GM18870 (cell line): ENCODE data around the gene TMEM238L.

Experiments
- ATAC-seq: cut with Tn5 transposase; IDR thresholded peaks from one replicate; pipeline ENCODE4 v1.9.1; 2021; ENCODE audit warnings: moderate library complexity; ENCODE audit not compliant: unreplicated experiment

TMEM238L gene

DNA sequence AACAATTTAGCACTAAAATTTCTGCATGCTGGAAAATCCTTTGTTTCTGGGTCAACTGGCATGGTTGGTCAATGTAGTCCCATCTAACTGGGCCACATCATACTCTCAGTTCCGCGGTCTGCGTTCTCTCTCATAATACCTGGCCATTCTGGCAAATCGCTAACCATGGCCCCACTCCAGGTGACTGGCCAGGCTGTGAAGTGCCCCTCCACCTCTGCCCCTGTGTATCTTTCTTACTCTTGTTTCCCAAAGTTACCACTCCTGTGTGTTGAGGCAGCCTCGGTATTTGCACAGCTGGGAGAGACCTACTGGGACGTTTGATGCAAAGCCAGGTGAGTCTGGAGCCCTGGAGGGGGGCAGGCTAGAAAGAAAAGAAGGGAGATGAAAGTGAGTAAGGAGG lies 2.0 kb upstream of the TMEM238L start:
- no peak for ATAC-seq

DNA sequence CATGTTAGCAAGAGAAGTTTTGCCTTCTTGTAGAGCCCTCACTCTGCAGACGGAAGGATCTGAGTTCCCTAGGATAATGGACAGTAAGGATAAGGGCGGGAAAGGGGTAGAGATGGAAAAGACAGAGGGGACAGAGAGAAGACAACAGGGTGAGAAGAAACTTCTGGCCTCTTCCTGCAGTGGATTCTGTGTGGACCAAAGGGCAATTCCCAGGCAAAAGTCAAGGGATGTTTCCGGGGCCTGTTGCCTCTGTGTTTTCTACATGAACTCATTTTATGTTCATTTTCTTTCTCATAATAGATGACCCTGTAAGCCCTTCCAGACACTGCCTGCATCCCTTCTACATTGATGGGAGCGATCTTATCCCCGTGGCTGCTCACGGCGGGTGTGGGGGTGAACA lies 647 bp upstream of the TMEM238L start:
- no peak for ATAC-seq

DNA sequence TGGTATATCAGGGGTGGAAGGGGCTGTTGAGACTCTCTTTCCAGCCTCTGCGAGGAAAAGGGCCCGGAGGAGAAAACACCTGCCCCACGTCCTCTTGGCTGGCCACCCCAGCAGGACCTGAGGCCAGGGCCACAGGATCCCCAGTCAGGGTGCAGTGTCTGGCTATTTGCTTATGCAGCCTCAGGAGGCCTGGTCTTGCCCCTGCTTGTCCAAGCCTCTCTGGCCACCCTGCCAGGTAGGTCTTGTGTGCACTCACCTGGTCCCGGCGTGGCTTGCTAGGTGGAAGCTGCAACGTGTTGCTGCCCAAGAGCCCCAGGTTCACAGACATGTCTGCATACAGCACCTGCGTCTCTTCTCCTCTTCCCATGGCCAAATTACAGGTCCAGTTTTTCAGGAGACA lies 549 bp downstream of the TMEM238L start:
- ATAC-seq = no peak

DNA sequence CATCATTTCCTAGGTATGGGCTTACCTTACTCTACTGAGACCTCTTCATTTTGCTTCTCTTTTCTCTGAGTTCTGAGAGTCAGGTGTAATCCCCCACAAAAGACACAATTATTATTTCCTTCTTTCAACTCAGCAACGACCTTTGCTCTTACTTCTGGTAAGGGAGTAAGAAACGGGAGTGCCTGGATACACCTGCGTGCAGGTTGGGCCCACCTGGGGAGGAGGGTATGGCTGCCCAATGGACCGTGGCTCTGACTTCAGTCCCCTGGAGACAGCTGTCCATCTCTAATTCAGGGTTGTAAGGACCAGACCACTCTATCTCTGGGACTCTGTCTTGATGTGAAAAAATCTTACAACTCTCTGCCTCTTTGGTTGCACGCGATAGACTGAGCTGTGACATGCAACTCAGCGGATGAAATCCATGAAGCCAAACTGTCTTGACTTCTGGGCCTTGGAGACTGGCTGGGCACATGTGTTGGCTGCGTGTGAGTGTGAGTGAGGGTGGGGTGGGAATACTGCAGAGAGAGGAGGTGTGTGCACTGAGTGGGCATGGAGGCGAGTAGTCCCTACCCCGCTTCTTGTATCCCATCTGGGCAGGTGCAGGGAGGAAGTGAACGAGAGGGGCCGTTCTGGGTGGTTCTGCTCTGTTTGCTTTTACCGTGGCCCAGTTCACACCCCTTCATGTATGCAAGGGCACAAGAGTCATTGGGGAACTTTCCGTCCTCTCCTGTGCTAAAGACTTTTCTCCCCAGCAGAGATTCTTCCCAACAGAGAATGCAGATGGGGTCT lies 1.2 kb downstream of the TMEM238L start:
- ATAC-seq = no peak

DNA sequence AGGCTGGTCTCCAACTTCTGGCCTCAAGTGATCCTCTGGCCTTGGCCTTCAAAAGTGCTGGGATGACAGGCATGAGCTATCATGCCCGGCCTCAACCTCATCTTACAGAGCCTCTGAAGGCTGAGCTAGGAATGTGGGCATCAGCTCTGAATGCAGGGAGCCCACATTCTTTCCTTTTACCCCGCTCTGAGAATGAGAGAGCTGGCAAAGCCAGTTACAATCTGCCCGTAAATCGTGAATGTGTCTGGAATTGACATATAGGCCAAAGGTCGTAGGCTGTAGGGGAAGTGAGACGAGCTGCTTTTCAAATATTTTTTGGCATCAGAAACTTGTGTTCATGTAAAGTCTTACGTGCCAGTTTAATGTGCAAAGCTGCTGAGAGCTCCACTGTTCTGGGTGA lies 4.5 kb downstream of the TMEM238L start:
- ATAC-seq = no peak

DNA sequence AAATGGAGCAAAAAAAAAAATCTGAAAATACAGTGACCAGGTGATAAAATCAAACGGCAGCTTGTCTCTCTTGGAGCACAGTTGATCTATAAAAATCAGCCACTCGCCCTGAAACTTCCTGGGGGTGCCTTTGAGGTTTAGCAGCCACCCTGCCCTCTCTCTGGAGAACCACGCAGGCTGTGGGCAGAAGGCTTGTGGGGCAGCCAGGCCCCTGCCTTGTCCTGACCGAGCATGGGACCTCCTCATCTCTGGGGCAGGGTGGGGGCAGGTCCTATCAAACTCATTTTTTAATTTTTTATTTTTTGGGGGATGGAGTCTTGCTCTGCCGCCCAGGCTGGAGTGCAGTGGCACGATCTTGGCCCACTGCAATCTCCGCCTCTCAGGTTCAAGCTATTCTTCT lies 5.0 kb downstream of the TMEM238L start:
- no peak for ATAC-seq

DNA sequence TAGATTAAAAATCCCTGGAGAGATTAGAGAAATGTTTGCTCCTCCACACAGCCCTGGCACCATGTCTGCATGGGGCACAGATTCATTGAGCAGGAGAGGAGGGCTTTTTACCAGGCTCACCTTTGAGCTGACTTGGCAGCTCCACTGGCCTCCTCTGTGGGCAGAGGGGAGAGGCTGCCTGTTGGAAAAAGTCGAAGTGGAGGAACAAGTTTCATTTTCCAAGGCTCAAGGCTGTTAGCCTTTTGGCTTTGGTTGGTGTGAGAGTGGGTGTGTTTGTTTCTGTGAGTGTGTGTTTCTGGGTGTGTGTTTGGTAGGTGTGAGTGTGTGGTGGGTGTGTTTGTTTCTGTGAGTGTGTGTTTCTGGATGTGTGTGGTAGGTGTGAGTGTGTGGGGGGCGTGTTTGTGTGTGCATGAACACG lies 5.6 kb downstream of the TMEM238L start:
- ATAC-seq = no peak

DNA sequence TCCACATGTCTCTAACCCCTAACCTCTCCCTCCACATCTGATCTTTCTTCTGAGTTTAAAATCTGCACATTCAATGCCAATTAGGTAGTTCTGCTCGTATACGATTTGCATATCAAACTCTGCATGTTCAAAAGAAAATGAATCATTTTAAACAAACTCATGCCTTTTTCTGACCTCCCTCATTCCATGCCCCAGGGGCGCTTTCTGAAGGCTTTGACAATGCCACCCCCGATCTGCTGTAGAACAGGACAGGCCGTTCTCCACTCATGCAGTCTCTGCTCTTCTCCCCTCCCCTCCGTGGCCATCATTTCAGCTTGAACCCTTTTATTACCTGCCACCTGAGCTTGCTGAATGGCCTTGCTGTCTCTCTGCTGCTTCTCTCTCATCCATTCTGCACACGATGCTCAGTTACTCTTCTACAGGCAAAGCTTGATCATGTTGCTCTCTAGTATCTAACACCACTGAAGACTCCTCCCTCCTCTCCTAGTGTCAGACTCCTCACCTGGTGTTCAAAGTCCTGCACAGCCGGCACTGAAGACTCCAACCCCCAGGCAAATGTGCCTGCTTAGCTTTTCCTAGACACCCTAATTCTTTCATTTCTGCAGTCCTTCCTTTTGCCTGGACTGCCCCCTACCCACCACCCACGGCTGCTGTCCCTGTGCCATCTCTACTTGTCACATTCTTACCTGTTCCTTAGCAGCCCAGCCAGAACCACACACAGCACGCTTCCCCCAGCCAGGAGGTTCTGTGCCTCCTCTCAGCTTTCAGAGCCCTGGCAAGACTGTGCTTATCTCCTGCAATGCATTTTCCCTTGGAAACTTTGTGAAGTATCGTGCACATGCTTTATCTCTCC lies 6.2 kb downstream of the TMEM238L start:
- ATAC-seq = no peak

DNA sequence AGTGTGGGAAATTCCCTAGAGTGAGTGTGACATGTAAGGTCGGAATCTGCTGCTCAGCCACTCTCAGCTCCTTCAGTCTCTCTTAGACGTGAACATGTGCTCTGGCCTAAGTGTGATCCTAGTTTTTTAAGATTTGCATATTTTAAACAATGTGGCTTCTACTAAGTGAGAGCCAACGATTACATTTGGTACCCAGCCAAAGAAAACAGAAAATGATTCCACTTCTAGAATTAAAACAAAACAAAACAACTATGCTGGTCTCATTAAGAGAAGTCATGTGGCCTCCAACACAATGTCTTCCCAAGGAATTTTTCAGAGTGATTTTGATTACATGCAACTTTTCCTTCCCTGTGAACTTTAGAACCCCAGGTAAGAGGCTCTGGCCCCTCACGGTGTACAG lies 10.1 kb downstream of the TMEM238L start:
- no peak for ATAC-seq

DNA sequence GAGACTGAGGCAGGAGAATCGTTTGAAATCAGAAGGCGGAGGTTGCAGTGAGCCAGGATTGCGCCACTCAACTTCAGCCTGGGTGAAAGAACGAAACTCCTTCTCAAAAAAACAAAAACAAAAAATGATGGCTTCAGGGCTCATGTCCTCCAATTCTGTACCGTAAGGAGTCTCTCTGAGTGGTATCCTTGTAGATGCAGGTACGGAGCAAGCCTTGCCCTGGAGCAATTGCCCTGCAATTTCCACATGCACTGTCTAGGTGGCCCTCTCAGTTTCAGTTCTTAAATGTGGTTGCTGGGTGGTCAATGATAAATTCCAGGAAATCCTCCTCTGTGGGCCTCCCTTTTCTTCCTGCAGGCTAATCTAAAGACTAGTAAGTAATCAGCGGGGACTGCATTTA lies 10.6 kb downstream of the TMEM238L start:
- ATAC-seq = no peak

DNA sequence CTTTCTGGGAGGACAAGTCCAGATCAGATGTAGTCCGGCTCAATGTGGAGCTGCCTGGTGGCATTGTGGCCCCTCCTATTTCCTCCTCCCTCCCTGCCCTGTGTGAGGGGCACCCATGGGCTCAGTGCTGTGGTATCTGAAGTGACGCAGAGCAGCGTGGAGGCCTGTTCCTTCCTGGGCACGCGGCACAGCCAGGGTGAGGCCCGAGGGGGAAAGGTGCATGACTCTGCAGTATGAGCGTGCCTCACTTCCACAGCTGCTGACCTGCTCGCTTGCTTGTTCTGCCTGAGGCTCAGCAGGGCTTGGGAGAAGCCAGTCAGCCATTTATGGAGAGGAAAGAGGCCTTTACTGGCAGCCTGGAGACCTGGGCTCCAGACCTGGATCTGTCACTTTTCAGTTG lies 11.7 kb downstream of the TMEM238L start:
- no peak for ATAC-seq

DNA sequence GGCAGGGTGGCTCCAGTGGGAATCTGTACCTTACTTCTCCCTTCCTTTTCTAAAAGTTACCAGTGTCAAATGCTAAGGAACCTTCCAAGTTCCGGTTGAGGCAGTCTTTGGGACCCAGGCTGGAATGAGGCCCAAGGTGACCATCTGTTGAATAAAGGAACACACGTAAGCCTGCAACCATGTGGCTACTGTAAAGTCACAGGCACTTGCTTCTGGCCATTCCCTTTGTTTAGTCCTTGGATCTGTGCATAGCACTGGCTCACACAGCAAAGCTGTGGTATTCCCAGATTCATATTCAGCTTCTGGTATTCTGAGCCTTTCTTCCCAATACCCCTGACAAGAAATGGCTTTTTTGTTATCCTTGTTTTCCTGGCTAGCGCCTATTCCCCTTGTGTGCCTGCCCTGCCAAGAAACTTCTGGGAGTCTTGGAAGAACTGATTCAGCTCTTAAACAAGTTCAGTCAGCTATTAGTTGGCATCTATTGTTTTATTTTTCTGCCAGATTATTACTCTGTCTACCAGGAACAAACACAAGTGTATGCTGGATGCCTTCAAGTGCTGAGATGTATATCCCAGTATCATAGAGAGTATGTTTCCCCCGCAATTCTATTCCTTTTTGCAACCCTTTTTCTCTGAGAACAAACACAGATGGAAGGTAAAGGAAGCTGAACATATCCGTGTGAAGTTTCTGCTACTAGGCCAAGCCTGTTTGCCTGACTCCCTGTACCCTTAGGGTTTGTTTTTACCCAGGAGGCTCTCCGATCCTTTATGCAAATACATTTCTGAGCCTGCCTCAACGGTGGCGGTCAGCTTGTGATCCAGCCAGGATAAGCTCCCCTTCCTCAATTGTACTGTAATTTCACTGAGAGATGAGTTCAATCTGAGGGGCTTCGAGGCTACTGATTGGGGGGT lies 13.2 kb downstream of the TMEM238L start:
- no peak for ATAC-seq

DNA sequence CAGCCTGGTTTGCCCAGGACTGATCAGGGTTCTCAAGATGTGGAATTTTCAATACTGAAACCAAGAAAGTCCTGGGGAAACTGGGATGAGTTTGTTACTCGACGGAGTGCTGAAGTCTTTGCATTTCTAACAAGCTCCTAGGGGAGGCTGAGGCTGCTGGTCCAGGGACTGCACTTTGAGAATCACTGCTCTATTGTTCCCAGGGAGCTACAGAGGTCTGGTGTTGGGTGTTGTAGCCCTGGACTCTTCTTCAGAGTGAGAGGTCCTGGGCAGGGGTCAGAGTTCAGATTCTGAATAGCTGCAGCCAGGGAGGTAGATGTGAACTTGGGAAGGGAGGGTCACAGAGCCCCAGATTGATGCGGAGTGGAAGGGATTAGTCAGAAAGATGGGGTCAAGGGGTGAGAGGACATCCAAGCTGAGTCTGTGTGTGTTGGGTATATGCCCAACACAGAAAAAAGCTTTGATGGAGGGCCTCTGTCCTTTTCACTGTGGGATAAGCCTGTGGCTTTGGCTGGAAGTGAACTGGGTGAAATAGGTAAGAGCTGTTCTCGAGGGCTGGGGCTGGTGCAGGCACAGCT lies 14.1 kb downstream of the TMEM238L start:
- no peak for ATAC-seq

DNA sequence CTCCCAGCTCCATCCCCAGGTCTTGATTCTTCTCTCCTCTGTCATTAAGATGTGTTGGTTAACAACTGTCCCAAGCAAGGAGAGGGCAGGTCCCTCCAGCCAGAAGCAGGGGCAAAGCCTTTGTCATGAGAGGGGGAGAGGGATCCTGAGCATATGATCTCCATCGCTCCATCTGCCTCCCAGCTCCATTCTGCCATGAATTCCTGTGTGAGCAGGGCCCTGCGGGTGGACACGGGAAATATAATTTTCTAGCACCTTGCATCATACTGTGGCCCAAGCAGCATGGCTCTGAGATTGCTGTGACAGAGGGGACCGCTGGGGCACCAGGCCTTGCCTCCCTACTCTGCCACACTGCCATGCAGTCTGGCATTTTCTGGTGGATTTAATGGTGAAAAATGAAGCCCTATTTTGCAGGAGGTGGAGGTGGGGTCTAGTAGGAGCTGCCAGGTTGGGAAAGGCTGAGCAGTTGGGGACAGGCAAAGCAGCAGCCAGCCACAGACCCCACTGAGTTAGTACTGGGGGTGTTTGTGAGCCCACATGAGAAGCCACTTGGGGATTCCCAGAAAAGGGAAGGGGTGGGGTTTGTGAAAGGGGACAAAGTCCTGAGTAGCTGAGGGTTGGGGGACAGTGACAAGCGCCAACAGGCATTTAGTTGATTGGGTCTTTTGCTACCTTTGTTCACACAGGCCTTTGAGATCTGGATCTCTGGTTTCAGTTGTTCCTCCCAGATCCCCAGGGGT lies 16.4 kb downstream of the TMEM238L start:
- ATAC-seq = no peak

DNA sequence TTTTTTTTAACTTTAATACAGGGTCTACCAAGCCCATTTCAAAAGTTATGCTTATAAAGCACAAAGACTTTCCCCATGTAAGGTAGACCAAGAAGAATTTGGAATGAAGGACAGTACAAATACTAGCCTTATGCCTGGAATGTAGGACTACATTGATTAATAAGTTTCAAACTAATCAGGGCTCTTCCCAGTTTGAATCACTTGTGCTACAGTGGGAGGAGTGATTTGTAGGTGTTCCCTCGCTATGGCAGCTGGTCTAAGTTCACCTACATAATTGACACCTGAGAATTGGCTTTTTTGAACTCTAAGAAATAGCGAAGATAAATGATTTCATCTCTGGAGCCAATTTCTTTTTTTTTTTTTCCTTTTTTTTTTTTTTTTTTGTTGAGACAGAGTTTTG lies 18.6 kb downstream of the TMEM238L start:
- ATAC-seq = no peak

DNA sequence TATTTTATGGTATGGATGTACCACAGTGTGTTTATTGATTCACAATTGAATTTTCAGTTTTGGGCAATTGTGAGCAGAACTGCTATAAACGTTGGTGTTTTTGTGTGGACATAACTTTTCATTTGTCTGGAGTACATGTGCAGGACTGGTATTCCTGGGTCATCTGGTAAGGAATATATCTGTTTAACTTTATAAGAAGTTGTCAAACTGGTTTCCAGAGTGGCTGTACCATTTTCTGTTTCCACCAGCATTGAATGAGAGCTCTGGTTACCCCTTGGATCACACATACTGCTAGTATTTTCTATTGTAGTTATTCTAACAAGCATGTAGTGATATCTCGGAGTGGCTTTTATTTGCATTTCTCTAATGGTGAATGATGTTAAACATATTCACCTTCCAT lies 24.3 kb downstream of the TMEM238L start:
- ATAC-seq = no peak

DNA sequence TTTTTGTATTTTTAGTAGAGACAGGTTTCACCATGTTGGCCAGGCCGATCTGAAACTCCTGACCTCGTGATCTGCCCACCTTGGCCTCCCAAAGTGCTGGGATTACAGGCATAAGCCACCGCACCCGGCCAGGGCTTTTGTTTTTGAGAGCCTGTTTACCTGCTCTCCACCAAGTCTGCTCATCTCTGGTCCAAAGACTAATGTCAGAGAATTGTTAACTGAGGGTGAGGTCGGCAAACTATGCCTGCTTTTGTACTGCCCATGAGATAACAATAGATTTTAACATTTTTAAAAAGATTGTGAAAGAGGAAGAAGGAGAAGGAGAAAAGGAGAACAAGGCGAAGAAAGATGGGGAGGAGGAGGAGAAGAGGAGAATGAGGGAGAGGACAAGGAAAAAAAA lies 26.0 kb downstream of the TMEM238L start:
- no peak for ATAC-seq

DNA sequence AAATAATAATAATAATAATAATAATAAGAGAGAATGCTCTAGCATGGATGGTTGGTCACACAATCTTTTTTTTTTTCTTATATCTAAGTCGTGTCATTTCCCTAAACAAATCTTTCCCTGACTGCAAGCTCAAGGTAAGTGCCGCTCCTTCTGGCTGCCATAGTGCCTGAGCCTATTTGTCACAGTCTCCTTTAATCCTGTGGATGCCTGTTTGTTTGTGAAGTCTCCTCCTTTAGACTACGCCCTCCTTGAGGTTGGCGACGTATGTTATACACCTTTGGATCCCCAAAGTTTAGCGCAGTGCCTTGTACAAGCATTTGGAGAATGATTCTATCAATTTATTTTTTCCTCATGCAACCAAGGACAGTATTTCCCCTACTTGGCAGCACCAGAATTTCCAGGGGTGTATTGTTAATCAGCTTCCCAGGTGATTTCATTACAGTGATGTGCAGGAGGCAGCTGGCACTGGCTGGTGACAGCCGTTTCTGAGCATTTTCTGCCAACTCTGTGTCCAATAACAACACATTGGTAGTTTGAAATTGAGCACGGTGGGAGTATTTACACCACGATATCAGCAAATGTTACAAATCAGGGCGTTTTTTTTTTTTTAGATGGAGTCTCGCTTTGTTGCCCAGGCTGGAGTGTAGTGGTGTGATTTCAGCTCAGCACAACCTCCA lies 26.6 kb downstream of the TMEM238L start:
- ATAC-seq = no peak

DNA sequence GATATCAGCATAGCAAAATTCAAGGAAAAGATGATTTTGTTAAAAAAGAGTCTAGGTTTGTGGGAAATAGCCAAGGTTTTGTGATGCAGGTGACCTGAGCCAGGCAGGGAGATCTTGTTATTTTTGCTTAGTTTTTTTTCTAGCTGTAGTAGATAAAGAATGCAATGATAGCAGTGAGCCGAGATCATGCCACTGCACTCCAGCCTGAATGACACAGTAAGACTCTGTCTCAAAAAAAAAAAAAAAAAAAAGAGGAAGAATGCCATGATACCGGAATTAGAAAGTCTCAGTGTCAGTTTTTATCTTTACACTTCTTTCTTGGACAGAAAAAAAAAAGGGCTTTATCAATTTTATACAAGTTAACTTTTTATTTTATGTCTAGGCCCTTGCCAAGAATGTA lies 27.5 kb downstream of the TMEM238L start:
- ATAC-seq = no peak
